ENCODE results near the gene ALS2.
"Not testable (repeated sequence)": the region's sequence is repeated elsewhere in the genome, so short reads cannot be mapped to it uniquely, and the experiment has no call there.

ALS2 gene

GRCh38 chr2:201816657-201817575, 36.2 kb upstream of the ALS2 start:
- DNase-seq (ENCODE audit: low read depth) = no peak
- H3K4me3 ChIP-seq (ENCODE audit: low read depth, low read length) = no peak overlapping the region
- TF ChIP-seq, protein P1, sequence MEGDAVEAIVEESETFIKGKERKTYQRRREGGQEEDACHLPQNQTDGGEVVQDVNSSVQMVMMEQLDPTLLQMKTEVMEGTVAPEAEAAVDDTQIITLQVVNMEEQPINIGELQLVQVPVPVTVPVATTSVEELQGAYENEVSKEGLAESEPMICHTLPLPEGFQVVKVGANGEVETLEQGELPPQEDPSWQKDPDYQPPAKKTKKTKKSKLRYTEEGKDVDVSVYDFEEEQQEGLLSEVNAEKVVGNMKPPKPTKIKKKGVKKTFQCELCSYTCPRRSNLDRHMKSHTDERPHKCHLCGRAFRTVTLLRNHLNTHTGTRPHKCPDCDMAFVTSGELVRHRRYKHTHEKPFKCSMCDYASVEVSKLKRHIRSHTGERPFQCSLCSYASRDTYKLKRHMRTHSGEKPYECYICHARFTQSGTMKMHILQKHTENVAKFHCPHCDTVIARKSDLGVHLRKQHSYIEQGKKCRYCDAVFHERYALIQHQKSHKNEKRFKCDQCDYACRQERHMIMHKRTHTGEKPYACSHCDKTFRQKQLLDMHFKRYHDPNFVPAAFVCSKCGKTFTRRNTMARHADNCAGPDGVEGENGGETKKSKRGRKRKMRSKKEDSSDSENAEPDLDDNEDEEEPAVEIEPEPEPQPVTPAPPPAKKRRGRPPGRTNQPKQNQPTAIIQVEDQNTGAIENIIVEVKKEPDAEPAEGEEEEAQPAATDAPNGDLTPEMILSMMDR (IDR thresholded peaks at IDR 0.05; ENCODE audit: insufficient read depth, low read depth, low read length, missing control alignments) = no peak

- no peak for DNase-seq (ENCODE audit: low read depth)
- H3K4me3 ChIP-seq (ENCODE audit: low read depth, low read length) = no peak overlapping the region
- TF ChIP-seq, protein P1 (IDR thresholded peaks at IDR 0.05; ENCODE audit: insufficient read depth, low read depth, low read length, missing control alignments) = no peak
Observed at GRCh38 chr2:201813996-201814760, 33.4 kb upstream of the ALS2 start.

- H3K4me3 ChIP-seq (ENCODE audit: low read depth, low read length); DNase-seq (ENCODE audit: low read depth): not testable (repeated sequence)
Observed at GRCh38 chr2:201810604-201811003, 29.9 kb upstream of the ALS2 start.

DNA sequence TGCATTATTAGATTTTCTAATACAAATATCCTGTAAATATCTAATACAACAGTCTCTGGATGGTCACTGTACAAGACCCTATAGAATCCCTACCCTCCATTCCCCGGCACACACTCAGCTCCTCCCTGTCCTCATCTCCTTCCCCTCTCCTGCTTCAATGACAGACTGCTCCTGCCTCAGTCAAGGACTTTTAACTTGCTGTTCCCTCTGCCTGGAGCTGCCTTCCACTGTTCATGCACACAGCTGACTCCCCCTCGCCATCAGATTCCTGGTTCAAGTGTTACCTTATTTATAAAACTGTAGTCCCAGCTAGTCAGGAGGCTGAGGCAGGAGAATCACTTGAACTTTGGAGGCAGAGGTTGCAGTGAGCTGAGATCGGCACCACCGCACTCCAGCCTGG, 28.9 kb upstream of the ALS2 start:
- no peak overlapping the region for H3K4me3 ChIP-seq (ENCODE audit: low read depth, low read length)
- no peak for DNase-seq (ENCODE audit: low read depth)
- TF ChIP-seq, protein P1 (IDR thresholded peaks at IDR 0.05; ENCODE audit: insufficient read depth, low read depth, low read length, missing control alignments) = no peak

DNA sequence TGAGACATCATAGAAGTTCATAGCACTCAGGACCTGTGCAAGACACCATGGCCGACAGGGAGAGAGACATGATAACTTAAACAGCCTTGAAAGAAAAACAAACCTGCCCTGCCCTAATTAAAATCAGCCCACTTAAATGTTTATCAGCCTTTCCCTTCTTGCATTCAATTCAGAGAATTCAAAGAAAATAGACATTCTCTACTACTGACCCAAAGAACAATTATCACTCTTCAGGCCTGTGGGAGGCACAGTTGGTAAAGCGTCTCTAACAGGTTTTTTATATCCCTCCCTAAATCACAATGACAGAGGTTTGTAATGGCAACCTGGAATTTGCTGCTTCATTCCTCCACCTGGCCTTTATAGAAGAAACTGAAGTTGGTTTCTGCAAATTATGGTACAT, 27.3 kb upstream of the ALS2 start:
- no peak for DNase-seq (ENCODE audit: low read depth)
- TF ChIP-seq, protein P1 (IDR thresholded peaks at IDR 0.05; ENCODE audit: insufficient read depth, low read depth, low read length, missing control alignments) = no peak
- no peak overlapping the region for H3K4me3 ChIP-seq (ENCODE audit: low read depth, low read length)

DNA sequence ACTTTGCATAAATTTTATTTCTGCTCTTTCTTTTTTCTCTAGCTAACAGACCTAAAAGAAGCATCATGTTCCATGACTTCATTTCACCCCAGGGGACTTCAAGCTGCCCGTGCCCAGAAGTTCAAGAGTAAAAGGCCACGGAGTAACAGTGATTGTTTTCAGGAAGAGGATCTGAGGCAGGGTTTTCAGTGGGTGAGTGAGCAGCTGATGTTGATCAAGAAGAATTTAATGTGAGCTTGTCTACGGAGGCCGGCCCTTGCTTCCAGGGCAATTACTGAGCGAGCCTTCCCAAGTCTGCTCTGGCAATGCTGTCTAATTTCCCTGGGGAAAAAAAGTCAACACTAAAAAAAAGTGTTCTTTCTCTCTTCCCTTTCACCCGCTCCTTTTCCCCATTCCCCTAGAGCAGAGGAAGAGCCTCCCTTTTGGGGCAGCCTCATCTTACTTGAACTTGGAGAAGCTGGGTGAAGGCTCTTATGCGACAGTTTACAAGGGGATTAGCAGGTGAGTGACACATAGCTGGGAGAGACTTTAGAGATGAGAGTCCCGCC, 26.8 kb upstream of the ALS2 start:
- TF ChIP-seq, protein P1 (IDR thresholded peaks at IDR 0.05; ENCODE audit: insufficient read depth, low read depth, low read length, missing control alignments) = no peak
- no peak for DNase-seq (ENCODE audit: low read depth)
- no peak overlapping the region for H3K4me3 ChIP-seq (ENCODE audit: low read depth, low read length)

Measured in GM12865 (cell line).